Measurements from ENCODE around the gene E4F1. TPM values are rescaled to one million over a fixed set of nuclear protein-coding genes. Genes with fewer than 3 reads are reported as not detected.

The E4F1 gene
- total RNA-seq, 1 experiment from 2014 or later = 34.4 TPM

GRCh38 chr16:2194852-2195321, 28.5 kb upstream of the E4F1 start:
- ATAC-seq (peak; percentile 73), DNase-seq (ENCODE audit: low spot score) (peak; percentile 73)
- Mint-ChIP-seq H3K36me3 (no peaks in the 10 kb centered on the region), H3K4me1 (peaks cover 4% of the 10 kb centered on the region; the same call in 1 of the 2 replicates), H3K27ac (no peak overlapping the region), H3K4me3 (peak overlapping the region; percentile 66), H3K27me3 (ENCODE audit: low read depth) (peaks cover 27% of the 10 kb centered on the region), H3K9me3 (no peaks in the 10 kb centered on the region)
- ChIA-PET POLR2A (interaction anchor here (0.7 to 1.9 kb wide), 4 partner anchors 16 to 94 kb away, joined by 3 to 12 read pairs (median 4); partner anchors contain the start of genes BRICD5, ECI1 and PGP), CTCF (interaction anchor here (0.5 to 3.5 kb wide), 52 partner anchors 9 to 356 kb away, joined by 3 to 62 read pairs (median 4); partner anchors contain the start of genes AMDHD2, BRICD5, CCNF and CEMP1)
- no peak for TF ChIP-seq CBFB (CRISPR knock-in tag; IDR thresholded peaks at IDR 0.05; ENCODE audit: low read depth)
- TF ChIP-seq FOXJ3 (CRISPR knock-in tag; IDR thresholded peaks at IDR 0.05; ENCODE audit: borderline replicate concordance) = no peak
- TF ChIP-seq PRDM15 (CRISPR knock-in tag; IDR thresholded peaks at IDR 0.05) = no peak
- TF ChIP-seq FOXK1 (CRISPR knock-in tag; IDR thresholded peaks at IDR 0.05) = no peak
- TF ChIP-seq ATF3 (CRISPR knock-in tag; conservative IDR thresholded peaks at IDR 0.05) = no peak
- no peak for TF ChIP-seq ERG (CRISPR knock-in tag; IDR thresholded peaks at IDR 0.05)
- no peak for TF ChIP-seq NR2C2 (CRISPR knock-in tag; IDR thresholded peaks at IDR 0.05)
- TF ChIP-seq ZMAT4 (CRISPR knock-in tag; IDR thresholded peaks at IDR 0.05) = no peak
- 0 out of 2 replicates have a peak, but pooled peaks have one; percentile 24 for TF ChIP-seq SP1 (CRISPR knock-in tag; conservative IDR thresholded peaks at IDR 0.05)
- no peak for TF ChIP-seq ATF2 (CRISPR knock-in tag; IDR thresholded peaks at IDR 0.05; ENCODE audit: borderline replicate concordance, low read depth)
- no peak for TF ChIP-seq JAZF1 (CRISPR knock-in tag; IDR thresholded peaks at IDR 0.05)
- TF ChIP-seq OVOL2 (CRISPR knock-in tag; IDR thresholded peaks at IDR 0.05; ENCODE audit: borderline replicate concordance) = no peak
- TF ChIP-seq RORB (CRISPR knock-in tag; IDR thresholded peaks at IDR 0.05) = no peak
- no peak for TF ChIP-seq ZNF138 (CRISPR knock-in tag; conservative IDR thresholded peaks at IDR 0.05)
- no peak for TF ChIP-seq E2F4 (CRISPR knock-in tag; IDR thresholded peaks at IDR 0.05; ENCODE audit: borderline replicate concordance, low read depth)
- no peak for TF ChIP-seq TEAD1 (CRISPR knock-in tag; IDR thresholded peaks at IDR 0.05)
- TF ChIP-seq ARID4B (CRISPR knock-in tag; IDR thresholded peaks at IDR 0.05; ENCODE audit: borderline replicate concordance) = no peak
- peak; percentile 31; the same call in 1 of the 2 replicates for TF ChIP-seq ESRRA (CRISPR knock-in tag; IDR thresholded peaks at IDR 0.05; ENCODE audit: borderline replicate concordance)
- TF ChIP-seq FOXP4 (CRISPR knock-in tag; IDR thresholded peaks at IDR 0.05) = 0 out of 2 replicates have a peak, but pooled peaks have one; percentile 16
- TF ChIP-seq PRRX2 (CRISPR knock-in tag; IDR thresholded peaks at IDR 0.05) = no peak
